Activated T-cell treated with anti-CD3 and anti-CD28 coated beads for 1 hour (primary cell): ENCODE data around the gene MAG.

Experiments used
- DNase-seq: peaks from one replicate; pipeline ENCODE4 v3.0.0-alpha.2; 2020; ENCODE audit warnings: low read depth

The MAG gene

GRCh38 chr19:35291916-35292315 lies at the start of gene MAG:
MAG (plus strand) TSS chr19:35292161; CDS start chr19:35295409, 3,248 bp downstream.
- no peak for DNase-seq

GRCh38 chr19:35246466-35247092 lies 45.4 kb upstream of the MAG start:
- no peak for DNase-seq

- peak; percentile 50 for DNase-seq
These were observed 44.2 kb upstream of the MAG start for GRCh38 chr19:35247526-35248309.

GRCh38 chr19:35248310-35249145 lies 43.4 kb upstream of the MAG start, which contains the start of gene LSR:
LSR (plus strand) TSS chr19:35249002; CDS start chr19:35249023, 21 bp downstream.
- peak; percentile 71 for DNase-seq

GRCh38 chr19:35249146-35249847 lies 42.7 kb upstream of the MAG start:
- DNase-seq, result no peak

- no peak for DNase-seq
These were observed 41.9 kb upstream of the MAG start for GRCh38 chr19:35249848-35250711.

GRCh38 chr19:35251456-35251855 lies 40.5 kb upstream of the MAG start:
- DNase-seq, result no peak

- no peak for DNase-seq
These were observed 38.4 kb upstream of the MAG start for GRCh38 chr19:35253316-35254286.

GRCh38 chr19:35254341-35255297 lies 37.3 kb upstream of the MAG start:
- DNase-seq, result no peak

- no peak for DNase-seq
These were observed 35.4 kb upstream of the MAG start for GRCh38 chr19:35256566-35256965.

- DNase-seq, result no peak
These were observed 34.9 kb upstream of the MAG start for GRCh38 chr19:35257113-35257461.

- no peak for DNase-seq
These were observed 31.2 kb upstream of the MAG start for GRCh38 chr19:35260694-35261304.

- no peak for DNase-seq
These were observed 30.4 kb upstream of the MAG start for GRCh38 chr19:35261356-35262100.

GRCh38 chr19:35262101-35262761 lies 29.7 kb upstream of the MAG start:
- DNase-seq, result no peak

GRCh38 chr19:35264268-35265125 lies 27.5 kb upstream of the MAG start:
- no peak for DNase-seq
